GM18517 (cell line): Measurements from ENCODE around the gene FOXP1.

ENCODE experiments used
- ATAC-seq: cut with Tn5 transposase; IDR thresholded peaks from one replicate; pipeline ENCODE4 v1.9.1; 2021; ENCODE audit warnings: mild to moderate bottlenecking, moderate library complexity; ENCODE audit not compliant: unreplicated experiment

FOXP1 gene

GRCh38 chr3:71202848-71203533 lies 380.5 kb downstream of the FOXP1 start:
- no peak for ATAC-seq

- no peak for ATAC-seq
These were observed 381.6 kb downstream of the FOXP1 start for GRCh38 chr3:71201939-71202338.

- no peak for ATAC-seq
These were observed 385.5 kb downstream of the FOXP1 start for GRCh38 chr3:71197841-71198565.

- ATAC-seq, result no peak
These were observed 388.0 kb downstream of the FOXP1 start for GRCh38 chr3:71195492-71195891.

- no peak for ATAC-seq
These were observed 388.7 kb downstream of the FOXP1 start for GRCh38 chr3:71194785-71195184.

GRCh38 chr3:71191031-71191482 lies 392.5 kb downstream of the FOXP1 start:
- no peak for ATAC-seq

GRCh38 chr3:71189480-71189879 lies 394.0 kb downstream of the FOXP1 start:
- ATAC-seq, result no peak

GRCh38 chr3:71187715-71188114 lies 395.8 kb downstream of the FOXP1 start:
- no peak for ATAC-seq

GRCh38 chr3:71186801-71187200 lies 396.7 kb downstream of the FOXP1 start:
- no peak for ATAC-seq

- ATAC-seq, result no peak
These were observed 397.6 kb downstream of the FOXP1 start for GRCh38 chr3:71185733-71186455.

GRCh38 chr3:71184252-71184651 lies 399.3 kb downstream of the FOXP1 start:
- ATAC-seq, result no peak

GRCh38 chr3:71183549-71183948 lies 400.0 kb downstream of the FOXP1 start:
- no peak for ATAC-seq

GRCh38 chr3:71180524-71180923 lies 403.0 kb downstream of the FOXP1 start:
- ATAC-seq, result no peak

GRCh38 chr3:71177375-71177774 lies 406.2 kb downstream of the FOXP1 start:
- no peak for ATAC-seq

GRCh38 chr3:71176366-71176765 lies 407.2 kb downstream of the FOXP1 start:
- no peak for ATAC-seq

GRCh38 chr3:71175691-71176365 lies 407.7 kb downstream of the FOXP1 start:
- ATAC-seq, result no peak

- ATAC-seq, result no peak
These were observed 410.6 kb downstream of the FOXP1 start for GRCh38 chr3:71172951-71173350.

- no peak for ATAC-seq
These were observed 411.3 kb downstream of the FOXP1 start for GRCh38 chr3:71172189-71172588.

GRCh38 chr3:71171247-71171646 lies 412.3 kb downstream of the FOXP1 start:
- ATAC-seq, result no peak

GRCh38 chr3:71168880-71169411 lies 414.6 kb downstream of the FOXP1 start:
- no peak for ATAC-seq

- no peak for ATAC-seq
These were observed 415.3 kb downstream of the FOXP1 start for GRCh38 chr3:71168121-71168721.
